ENCODE data around the gene AKAP10.

The AKAP10 gene

GRCh38 chr17:20010099-20010863 lies 32.7 kb upstream of the AKAP10 start:
- TF ChIP-seq, protein P1, sequence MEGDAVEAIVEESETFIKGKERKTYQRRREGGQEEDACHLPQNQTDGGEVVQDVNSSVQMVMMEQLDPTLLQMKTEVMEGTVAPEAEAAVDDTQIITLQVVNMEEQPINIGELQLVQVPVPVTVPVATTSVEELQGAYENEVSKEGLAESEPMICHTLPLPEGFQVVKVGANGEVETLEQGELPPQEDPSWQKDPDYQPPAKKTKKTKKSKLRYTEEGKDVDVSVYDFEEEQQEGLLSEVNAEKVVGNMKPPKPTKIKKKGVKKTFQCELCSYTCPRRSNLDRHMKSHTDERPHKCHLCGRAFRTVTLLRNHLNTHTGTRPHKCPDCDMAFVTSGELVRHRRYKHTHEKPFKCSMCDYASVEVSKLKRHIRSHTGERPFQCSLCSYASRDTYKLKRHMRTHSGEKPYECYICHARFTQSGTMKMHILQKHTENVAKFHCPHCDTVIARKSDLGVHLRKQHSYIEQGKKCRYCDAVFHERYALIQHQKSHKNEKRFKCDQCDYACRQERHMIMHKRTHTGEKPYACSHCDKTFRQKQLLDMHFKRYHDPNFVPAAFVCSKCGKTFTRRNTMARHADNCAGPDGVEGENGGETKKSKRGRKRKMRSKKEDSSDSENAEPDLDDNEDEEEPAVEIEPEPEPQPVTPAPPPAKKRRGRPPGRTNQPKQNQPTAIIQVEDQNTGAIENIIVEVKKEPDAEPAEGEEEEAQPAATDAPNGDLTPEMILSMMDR (IDR thresholded peaks at IDR 0.05) = peak; percentile 73
- no peak for TF ChIP-seq ZFX (IDR thresholded peaks at IDR 0.05; ENCODE audit: borderline replicate concordance)
- H3K27ac ChIP-seq = peak overlapping the region; percentile 80

DNA sequence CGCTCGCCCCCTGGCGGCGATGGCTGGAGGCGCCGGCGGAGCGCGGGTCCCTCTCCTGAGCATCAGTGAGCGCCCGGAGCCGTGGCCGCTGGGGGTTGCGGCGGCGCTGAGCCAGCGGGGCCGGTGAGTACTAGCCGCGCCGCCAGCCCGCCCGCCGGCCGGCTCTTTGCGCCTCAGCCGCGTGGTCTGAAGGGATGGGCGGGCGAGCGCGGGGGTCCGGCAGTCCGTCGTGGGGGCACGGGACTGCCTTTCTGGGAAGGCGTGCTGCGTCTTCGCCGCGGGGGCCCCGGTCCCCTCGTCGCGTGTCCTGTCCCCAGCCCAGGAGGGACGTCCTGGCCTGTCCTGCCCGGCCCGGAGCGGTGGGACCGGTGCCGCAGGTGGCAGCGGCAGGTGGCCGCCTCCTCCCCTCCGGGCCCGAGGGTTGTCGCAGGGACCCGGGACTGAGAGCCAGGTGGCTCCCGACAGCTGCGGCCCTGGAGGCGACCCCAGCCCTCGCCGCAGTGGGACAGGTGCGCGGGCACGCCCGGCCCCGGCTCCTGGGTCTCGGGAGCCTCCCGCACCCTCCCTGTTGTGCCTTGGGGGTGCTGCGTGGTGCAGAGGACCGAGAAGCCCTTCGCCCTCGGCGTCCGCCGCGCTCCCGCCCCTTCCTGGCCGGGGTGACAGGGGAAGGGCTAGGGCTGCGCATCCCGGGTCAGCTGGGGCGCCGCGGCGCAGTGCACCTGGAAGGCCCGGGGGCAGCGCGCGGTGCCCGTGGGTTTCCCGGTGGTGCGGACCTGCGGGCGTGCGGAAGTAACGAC lies 31.9 kb upstream of the AKAP10 start, which contains the start of gene SPECC1:
TSS of gene SPECC1 (plus strand) at position 58 of the 797 bp plus-strand sequence. CDS start 87,293 bp downstream, outside the sequence.
- peak within 1 kb of the TSS; percentile 80 for H3K27ac ChIP-seq

GRCh38 chr17:20009052-20009301 lies 31.3 kb upstream of the AKAP10 start:
- no peak for TF ChIP-seq ZFX (IDR thresholded peaks at IDR 0.05; ENCODE audit: borderline replicate concordance)
- TF ChIP-seq, protein P1 (IDR thresholded peaks at IDR 0.05) = peak; percentile 99; the same call in 1 of the 2 replicates
- peak overlapping the region; percentile 80 for H3K27ac ChIP-seq

More for the DNA sequence above, 31.9 kb upstream of the AKAP10 start, which contains the start of gene SPECC1:
- TF ChIP-seq, protein P1 (IDR thresholded peaks at IDR 0.05) = peak; percentile 58
- TF ChIP-seq ZFX (IDR thresholded peaks at IDR 0.05; ENCODE audit: borderline replicate concordance) = no peak

- TF ChIP-seq ZFX (IDR thresholded peaks at IDR 0.05; ENCODE audit: borderline replicate concordance) = no peak
- TF ChIP-seq, protein P1 (IDR thresholded peaks at IDR 0.05) = no peak
- H3K27ac ChIP-seq = no peak overlapping the region; the same call in 1 of the 2 replicates
Observed at GRCh38 chr17:20008242-20009051, 30.8 kb upstream of the AKAP10 start.

DNA sequence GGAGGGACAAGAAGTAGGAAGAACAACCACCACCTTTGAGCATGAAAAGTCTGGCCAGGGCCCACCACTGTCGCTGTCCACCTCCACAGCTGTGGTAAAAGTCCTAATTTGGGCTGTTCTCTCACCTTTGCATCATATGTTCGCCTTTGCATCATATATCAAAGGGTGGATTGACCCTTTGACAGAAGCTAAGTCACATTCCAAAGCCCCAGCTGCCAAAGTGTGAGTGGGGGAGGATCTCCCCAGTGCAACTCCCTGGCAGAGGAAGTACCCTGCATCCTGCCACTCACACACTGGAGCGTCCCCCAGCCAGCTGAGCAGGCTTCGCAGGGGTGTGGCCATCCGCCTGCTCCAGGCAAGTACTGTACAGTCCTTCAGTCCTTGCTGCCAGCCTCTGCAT lies 18.9 kb upstream of the AKAP10 start:
- no peak overlapping the region for H3K27ac ChIP-seq
- TF ChIP-seq, protein P1 (IDR thresholded peaks at IDR 0.05) = no peak
- TF ChIP-seq ZFX (IDR thresholded peaks at IDR 0.05; ENCODE audit: borderline replicate concordance) = no peak

- TF ChIP-seq ZFX (IDR thresholded peaks at IDR 0.05; ENCODE audit: borderline replicate concordance) = no peak
- TF ChIP-seq, protein P1 (IDR thresholded peaks at IDR 0.05) = no peak
- no peak overlapping the region for H3K27ac ChIP-seq
Observed at GRCh38 chr17:19996086-19996485, 18.5 kb upstream of the AKAP10 start.

Data from 22Rv1 (cell line).